ENCODE results near the gene SLC7A8. TPM values are rescaled to one million over a fixed set of nuclear protein-coding genes. Genes with fewer than 3 reads are reported as not detected.

The SLC7A8 gene
- total and polyA plus RNA-seq, 3 donors from 2014 or later: 73.5 to 94.2 (median 78.2) TPM

GRCh38 chr14:23137813-23138535 is 45.5 kb downstream of the SLC7A8 start:
- Histone ChIP-seq H3K4me1 (no peaks in the 10 kb centered on the region), H3K9me3 (no peaks in the 10 kb centered on the region), H3K4me3 (no peak overlapping the region), H3K27ac (no peak overlapping the region), H3K27me3 (no peaks in the 10 kb centered on the region), H3K36me3 (ENCODE audit: low read depth, missing control alignments) (no peaks in the 10 kb centered on the region)
- WGBS, 2 donors: 87 to 91% methylated on average over 6 of the region's 6 CpGs
- DNase-seq: no peak
- intact Hi-C loops (cut with DNase I; ENCODE audit: low total_unique reads): no loop called here
- no peak for TF ChIP-seq POLR2A (IDR thresholded peaks at IDR 0.05)
- no peak for TF ChIP-seq CTCF (IDR thresholded peaks at IDR 0.05)

GRCh38 chr14:23137192-23137812 is 46.2 kb downstream of the SLC7A8 start:
- Histone ChIP-seq H3K27ac (no peak overlapping the region), H3K4me3 (no peak overlapping the region), H3K4me1 (no peaks in the 10 kb centered on the region), H3K27me3 (no peaks in the 10 kb centered on the region), H3K9me3 (no peaks in the 10 kb centered on the region), H3K36me3 (ENCODE audit: low read depth, missing control alignments) (no peaks in the 10 kb centered on the region)
- intact Hi-C loops (cut with DNase I; ENCODE audit: low total_unique reads): no loop called here
- 84 to 95% methylated on average over 9 to 11 of the region's 11 CpGs for WGBS, 2 donors
- TF ChIP-seq POLR2A (IDR thresholded peaks at IDR 0.05): no peak
- TF ChIP-seq CTCF (IDR thresholded peaks at IDR 0.05): no peak
- no peak for DNase-seq

GRCh38 chr14:23136566-23137133 is 46.8 kb downstream of the SLC7A8 start:
- Histone ChIP-seq H3K27ac (no peak overlapping the region), H3K9me3 (no peaks in the 10 kb centered on the region), H3K4me1 (no peaks in the 10 kb centered on the region), H3K27me3 (no peaks in the 10 kb centered on the region), H3K4me3 (no peak overlapping the region), H3K36me3 (ENCODE audit: low read depth, missing control alignments) (no peaks in the 10 kb centered on the region)
- DNase-seq: no peak
- no peak for TF ChIP-seq POLR2A (IDR thresholded peaks at IDR 0.05)
- intact Hi-C loops (cut with DNase I; ENCODE audit: low total_unique reads): no loop called here
- 91 to 92% methylated on average over 12 to 16 of the region's 16 CpGs for WGBS, 2 donors

GRCh38 chr14:23132970-23133369 is 50.5 kb downstream of the SLC7A8 start:
- TF ChIP-seq CTCF (IDR thresholded peaks at IDR 0.05): no peak
- TF ChIP-seq POLR2A (IDR thresholded peaks at IDR 0.05): no peak
- no peaks in the 10 kb centered on the region for H3K4me1 ChIP-seq
- no peaks in the 10 kb centered on the region for H3K9me3 ChIP-seq
- no peak overlapping the region for H3K4me3 ChIP-seq
- no peaks in the 10 kb centered on the region for H3K36me3 ChIP-seq (ENCODE audit: low read depth, missing control alignments)
- 90 to 97% methylated on average over 8 of the region's 8 CpGs for WGBS, 2 donors
- H3K27me3 ChIP-seq: no peaks in the 10 kb centered on the region
- DNase-seq: no peak
- intact Hi-C loops (cut with DNase I; ENCODE audit: low total_unique reads): no loop called here
- H3K27ac ChIP-seq: no peak overlapping the region

- Histone ChIP-seq H3K4me3 (no peak overlapping the region), H3K4me1 (peaks cover under 1% of the 10 kb centered on the region), H3K27ac (no peak overlapping the region), H3K27me3 (no peaks in the 10 kb centered on the region), H3K9me3 (no peaks in the 10 kb centered on the region), H3K36me3 (ENCODE audit: low read depth, missing control alignments) (no peaks in the 10 kb centered on the region)
- TF ChIP-seq POLR2A (IDR thresholded peaks at IDR 0.05): no peak
- no peak for TF ChIP-seq CTCF (IDR thresholded peaks at IDR 0.05)
- WGBS, 2 donors: 89 to 96% methylated on average over 4 to 5 of the region's 5 CpGs
- intact Hi-C loops (cut with DNase I; ENCODE audit: low total_unique reads): no loop called here
- no peak for DNase-seq
Observed at GRCh38 chr14:23131482-23131881, 52.0 kb downstream of the SLC7A8 start.

Measured in testis (tissue), 3 donors.